Measurements from ENCODE around the gene BEGAIN. TPM values are rescaled to one million over a fixed set of nuclear protein-coding genes. Genes with fewer than 3 reads are reported as not detected.

The BEGAIN gene
- polyA plus RNA-seq, 2 of the 4 experiments (the other 2 are of a cell fraction): 1.4 to 3.7 TPM

DNA sequence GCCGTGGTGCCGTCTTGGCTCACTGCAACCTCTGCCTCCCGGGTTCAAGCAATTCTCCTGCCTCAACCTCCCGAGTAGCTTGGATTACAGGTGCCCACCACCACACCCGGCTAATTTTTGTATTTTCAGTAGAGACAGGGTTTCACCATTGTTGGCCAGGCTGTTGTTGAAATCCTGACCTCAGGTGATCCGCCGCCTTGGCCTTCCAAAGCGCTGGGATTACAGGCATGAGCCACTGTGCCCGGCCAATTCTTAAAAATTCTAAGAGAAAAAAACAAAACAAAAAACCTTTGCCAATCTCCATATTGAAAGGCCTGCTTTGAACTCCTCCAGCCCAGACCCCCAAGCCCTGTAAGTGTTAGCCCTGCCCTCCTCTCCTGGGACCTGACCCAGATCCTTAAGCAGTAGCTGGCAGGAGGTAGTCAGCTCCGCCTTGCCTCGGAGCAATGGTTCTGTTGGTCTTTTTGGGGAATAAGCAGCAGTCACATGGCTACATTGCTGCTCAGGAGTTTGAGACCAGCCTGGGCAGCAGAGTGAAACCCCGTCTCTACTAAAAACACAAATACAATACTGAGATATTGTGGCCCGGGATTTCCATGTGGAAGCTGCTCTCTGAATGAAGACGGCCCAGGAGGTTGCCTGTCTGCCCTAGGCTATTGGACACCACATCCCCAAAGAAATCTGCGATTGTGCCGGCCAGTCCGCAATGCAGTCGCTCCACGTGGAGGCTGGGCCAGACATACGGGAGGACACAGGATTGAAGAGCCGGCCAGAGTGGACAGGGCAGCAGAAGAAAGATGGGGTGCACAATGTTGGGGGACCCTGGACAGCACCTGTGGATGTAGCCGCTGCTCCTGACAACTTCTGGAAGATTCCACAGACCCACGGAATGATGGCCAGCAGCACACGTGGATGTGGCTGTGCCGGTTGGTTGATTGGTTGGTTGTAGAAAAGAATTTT is 28.8 kb upstream of the BEGAIN start (continued):
- TF ChIP-seq KDM5A (IDR thresholded peaks at IDR 0.05) (no peak), SREBF2 (IDR thresholded peaks at IDR 0.05) (no peak), TP53 (CRISPR knock-in tag; IDR thresholded peaks at IDR 0.05) (no peak), PHF8 (IDR thresholded peaks at IDR 0.05; ENCODE audit: borderline replicate concordance, low read depth) (no peak), EP300 (IDR thresholded peaks at IDR 0.05) (no peak), NFE2L2 (conservative IDR thresholded peaks at IDR 0.05; ENCODE audit: low read length) (no peak)

DNA sequence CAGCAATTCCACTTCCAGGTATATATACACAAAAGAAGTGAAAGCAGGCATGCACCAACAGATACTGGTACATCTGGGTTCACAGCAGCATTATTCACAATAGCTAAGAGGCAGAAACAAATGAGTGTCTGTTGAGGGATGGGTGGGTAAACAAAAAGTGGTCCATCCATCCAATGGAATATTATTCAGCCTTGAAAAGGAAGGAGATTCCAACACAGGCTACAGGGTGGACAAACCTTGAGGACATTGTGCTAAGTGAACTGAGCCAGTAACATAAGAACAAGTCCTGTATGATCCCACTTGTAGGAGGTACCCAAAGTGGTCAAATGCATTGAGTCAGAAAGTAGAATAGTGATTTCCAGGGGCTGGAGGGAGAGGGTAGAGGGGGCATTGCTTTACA is 27.6 kb upstream of the BEGAIN start:
- CTCF ChIA-PET: interaction anchor here (0.9 to 2.3 kb wide), 6 partner anchors 12 to 230 kb away, joined by 3 to 7 read pairs (median 3); no protein-coding TSS in a partner anchor

GRCh38 chr14:100612986-100613385 is 25.8 kb upstream of the BEGAIN start:
- TF ChIP-seq, protein P1, sequence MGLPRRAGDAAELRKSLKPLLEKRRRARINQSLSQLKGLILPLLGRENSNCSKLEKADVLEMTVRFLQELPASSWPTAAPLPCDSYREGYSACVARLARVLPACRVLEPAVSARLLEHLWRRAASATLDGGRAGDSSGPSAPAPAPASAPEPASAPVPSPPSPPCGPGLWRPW (IDR thresholded peaks at IDR 0.05): no peak
- no peak for TF ChIP-seq HMGXB4 (CRISPR knock-in tag; IDR thresholded peaks at IDR 0.05; ENCODE audit: borderline replicate concordance)
- FAIRE-seq: no peak
- H3K9me3 ChIP-seq: no peaks in the 10 kb centered on the region
- no peaks in the 10 kb centered on the region for H3K4me1 ChIP-seq
- no peak for DNase-seq (ENCODE audit: low read depth in 1 of 2, low spot score in 1 of 2)
- H3K4me2 ChIP-seq: no peak overlapping the region
- no peak overlapping the region for H3K27ac ChIP-seq
- CTCF ChIA-PET: interaction anchor here (1.1 to 2.3 kb wide), 4 partner anchors 9 to 228 kb away, joined by 3 to 11 read pairs (median 6); no protein-coding TSS in a partner anchor
- POLR2A ChIA-PET: no interaction called here
- H3K4me3 ChIP-seq: no peak overlapping the region
- WGBS (ENCODE audit: missing lambda C conversion rate): 72% methylated on average over 9 of the region's 9 CpGs
- ATAC-seq: no peak

More for the DNA sequence above, 27.6 kb upstream of the BEGAIN start:
- DNase-seq (ENCODE audit: low read depth in 1 of 2, low spot score in 1 of 2) (no peak), ATAC-seq (no peak), FAIRE-seq (no peak)
- no peaks in the 10 kb centered on the region for H3K9me3 ChIP-seq
- H3K4me2 ChIP-seq: no peak overlapping the region
- TF ChIP-seq FOSL2 (IDR thresholded peaks at IDR 0.05): no peak
- TF ChIP-seq FOSL2 (CRISPR knock-in tag; IDR thresholded peaks at IDR 0.05): no peak
- H3K27ac ChIP-seq: no peak overlapping the region
- no peaks in the 10 kb centered on the region for H3K4me1 ChIP-seq
- POLR2A ChIA-PET: no interaction called here
- H3K4me3 ChIP-seq: no peak overlapping the region

- ChIA-PET POLR2A (no interaction called here), CTCF (interaction anchor here (0.6 to 2.0 kb wide), 4 partner anchors 33 to 970 kb away, joined by 3 to 11 read pairs (median 5); no protein-coding TSS in a partner anchor)
- ATAC-seq (no peak), DNase-seq (ENCODE audit: low read depth in 1 of 2, low spot score in 1 of 2) (no peak), FAIRE-seq (no peak)
- no peak overlapping the region for H3K27ac ChIP-seq
- H3K4me2 ChIP-seq: no peak overlapping the region
- no peaks in the 10 kb centered on the region for H3K9me3 ChIP-seq
- whole genome bisulfite sequencing (ENCODE audit: missing lambda C conversion rate): 73% methylated on average over 10 of the region's 10 CpGs
- no peak overlapping the region for H3K4me3 ChIP-seq
- TF ChIP-seq BCL3 (IDR thresholded peaks at IDR 0.05) (no peak), POLR2A (IDR thresholded peaks at IDR 0.05; ENCODE audit: low read length) (no peak), KDM1A (IDR thresholded peaks at IDR 0.05; ENCODE audit: low read depth) (no peak), POLR2AphosphoS2 (conservative IDR thresholded peaks at IDR 0.05; ENCODE audit: low read length) (no peak), NR3C1 (IDR thresholded peaks at IDR 0.05) (no peak), SMC3 (IDR thresholded peaks at IDR 0.05) (no peak), NPAS2 (CRISPR knock-in tag; IDR thresholded peaks at IDR 0.05; ENCODE audit: borderline replicate concordance) (no peak), ZFP36 (IDR thresholded peaks at IDR 0.05; ENCODE audit: borderline replicate concordance, partially characterized antibody) (no peak), SREBF2 (IDR thresholded peaks at IDR 0.05) (no peak), MAZ (IDR thresholded peaks at IDR 0.05; ENCODE audit: borderline replicate concordance, low read depth, low read length) (no peak)
- TF ChIP-seq, protein P2, sequence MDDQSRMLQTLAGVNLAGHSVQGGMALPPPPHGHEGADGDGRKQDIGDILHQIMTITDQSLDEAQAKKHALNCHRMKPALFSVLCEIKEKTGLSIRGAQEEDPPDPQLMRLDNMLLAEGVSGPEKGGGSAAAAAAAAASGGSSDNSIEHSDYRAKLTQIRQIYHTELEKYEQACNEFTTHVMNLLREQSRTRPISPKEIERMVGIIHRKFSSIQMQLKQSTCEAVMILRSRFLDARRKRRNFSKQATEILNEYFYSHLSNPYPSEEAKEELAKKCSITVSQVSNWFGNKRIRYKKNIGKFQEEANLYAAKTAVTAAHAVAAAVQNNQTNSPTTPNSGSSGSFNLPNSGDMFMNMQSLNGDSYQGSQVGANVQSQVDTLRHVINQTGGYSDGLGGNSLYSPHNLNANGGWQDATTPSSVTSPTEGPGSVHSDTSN (IDR thresholded peaks at IDR 0.05): no peak
- no peaks in the 10 kb centered on the region for H3K4me1 ChIP-seq
Observed at GRCh38 chr14:100611811-100612480, 24.7 kb upstream of the BEGAIN start.

Data from A549 (cell line).